ENCODE data around the gene TMEM132D. TPM values are rescaled to one million over a fixed set of nuclear protein-coding genes. Genes with fewer than 3 reads are reported as not detected.
A peak's percentile ranks its signal among the peaks of the same experiment; 100 is the strongest.

TMEM132D gene
- total and polyA plus RNA-seq, 2 of the 8 experiments (the other 6 are each of a cell fraction or from before 2014, with no cell fraction given), result 3.5 to 10.1 TPM

GRCh38 chr12:129771238-129771637 lies 132.6 kb downstream of the TMEM132D start:
- Histone ChIP-seq H3K4me2 (ENCODE audit: insufficient read depth in 1 of 2, low read depth in 2 of 2, low read length in 2 of 2) (peak overlapping the region; percentile 57 to 69), H2BK5ac (ENCODE audit: low read depth, low read length) (peak overlapping the region; percentile 96; the same call in 1 of the 2 replicates), H2AK5ac (ENCODE audit: low read depth, low read length) (peak overlapping the region; percentile 69; the same call in 1 of the 2 replicates), H4K8ac (ENCODE audit: extremely low read depth, insufficient read depth, low read length) (no peak overlapping the region), H3K23ac (ENCODE audit: insufficient read length) (no peak overlapping the region), H3K36me3 (ENCODE audit: control insufficient read depth in 2 of 4, insufficient read depth in 4 of 4, low read length in 3 of 4) (peaks cover 0 to 5% (median 0%) of the 10 kb centered on the region in 4 experiments; a peak in 1 of 8 replicates), H2BK20ac (ENCODE audit: low read length) (peak overlapping the region; percentile 91), H4K91ac (replicated peaks; ENCODE audit: insufficient read length, low read length) (peak overlapping the region; percentile 94), H4K20me1 (replicated peaks in 1 of 2; ENCODE audit: control insufficient read depth in 1 of 2, insufficient read depth in 2 of 2, low read length in 2 of 2) (no peaks in the 10 kb centered on the region), H2BK12ac (ENCODE audit: low read depth, low read length) (peak overlapping the region; percentile 96), H3K79me2 (ENCODE audit: control insufficient read depth in 1 of 2, insufficient read depth in 2 of 2, low read length in 2 of 2) (no peaks in the 10 kb centered on the region; a peak in 1 of 4 replicates), H3K4me3 (ENCODE audit: extremely low read depth in 1 of 4, insufficient read depth in 2 of 4, low read depth in 3 of 4, low read length in 4 of 4) (peak overlapping the region in 1 of 4 experiments; percentile 33; a peak in 2 of 8 replicates), H3K23me2 (ENCODE audit: low read depth, low read length) (no peaks in the 10 kb centered on the region), H3K18ac (ENCODE audit: extremely low read depth, low read length) (peak overlapping the region; percentile 88; the same call in 1 of the 2 replicates), H2BK120ac (replicated peaks; ENCODE audit: low read depth, low read length) (peak overlapping the region; percentile 93), H3K4ac (replicated peaks; ENCODE audit: insufficient read length, low read depth, low read length) (peak overlapping the region; percentile 47), H3K79me1 (ENCODE audit: low read depth, low read length) (peaks cover 2% of the 10 kb centered on the region; the same call in 1 of the 2 replicates), H2BK15ac (ENCODE audit: low read length) (no peak overlapping the region), H3K9me3 (ENCODE audit: insufficient read depth in 2 of 2, low read depth in 1 of 2, low read length in 1 of 2) (peaks cover 4 to 9% of the 10 kb centered on the region in 2 experiments; a peak in 2 of 4 replicates), H3K27ac (ENCODE audit: low read depth, low read length) (peak overlapping the region; percentile 31), H3K14ac (ENCODE audit: insufficient read length) (no peak overlapping the region), H3K27me3 (replicated peaks in 1 of 4; ENCODE audit: control insufficient read depth in 3 of 4, extremely low read depth in 1 of 4, insufficient read depth in 3 of 4, low read length in 3 of 4) (no peaks in the 10 kb centered on the region), H3K9ac (replicated peaks in 1 of 4; ENCODE audit: extremely low read depth in 1 of 4, low read depth in 3 of 4, low read length in 3 of 4) (no peak overlapping the region), H4K5ac (ENCODE audit: insufficient read length, low read depth, low read length) (peak overlapping the region; percentile 49), H2AFZ (ENCODE audit: low read length) (no peak overlapping the region), H3K4me1 (replicated peaks in 1 of 4; ENCODE audit: control insufficient read depth in 3 of 4, insufficient read depth in 4 of 4, low read length in 3 of 4) (peaks cover 16 to 27% (median 22%) of the 10 kb centered on the region in 4 experiments), H3K56ac (replicated peaks; ENCODE audit: insufficient read length, low read depth, low read length) (no peak overlapping the region)
- 12% methylated on average over 4 of the region's 4 CpGs; no CpG with 5 or more reads in 1 of the 2 experiments for WGBS, 2 experiments (ENCODE audit: extremely low coverage in 1 of 2, insufficient coverage in 1 of 2, insufficient read length in 1 of 2, insufficient replicate concordance in 2 of 2, low coverage in 1 of 2, low lambda C conversion rate in 2 of 2, missing lambda C conversion rate in 1 of 2)
- DNase-seq (ENCODE audit: low read depth in 1 of 2, low spot score in 2 of 2) (peak; percentile 58 to 60), FAIRE-seq (peak; percentile 92)
- CTCF ChIA-PET (ENCODE audit: partially characterized antibody), result interaction anchor here (0.5 to 1.7 kb wide), 5 partner anchors 10 to 818 kb away, joined by 3 to 5 read pairs (median 4); no protein-coding TSS in a partner anchor
- POLR2A ChIA-PET (ENCODE audit: partially characterized antibody), result interaction anchor here (0.6 to 1.2 kb wide), 4 partner anchors 9 to 362 kb away, joined by 3 to 4 read pairs (median 4); no protein-coding TSS in a partner anchor
- no peak for TF ChIP-seq SIN3A (conservative IDR thresholded peaks at IDR 0.05 in 1 of 2, IDR thresholded peaks at IDR 0.05 in 1 of 2; ENCODE audit: low read depth in 1 of 2, low read length in 2 of 2)
- TF ChIP-seq SP1 (IDR thresholded peaks at IDR 0.05; ENCODE audit: low read depth, low read length), result peak; percentile 86
- no peak for TF ChIP-seq ZNF274 (IDR thresholded peaks at IDR 0.05; ENCODE audit: borderline replicate concordance, extremely low read depth, low read length)
- TF ChIP-seq JUN (IDR thresholded peaks at IDR 0.05; ENCODE audit: low read depth, low read length), result no peak
- no peak for TF ChIP-seq POLR2AphosphoS5 (IDR thresholded peaks at IDR 0.05; ENCODE audit: low read depth, low read length)
- no peak for TF ChIP-seq SIRT6 (IDR thresholded peaks at IDR 0.05; ENCODE audit: low read length)
- peak in 1 of 2 experiments; percentile 96; a peak in 2 of 3 replicates for TF ChIP-seq EP300 (IDR thresholded peaks at IDR 0.05; ENCODE audit: borderline replicate concordance in 1 of 2, low read depth in 2 of 2, low read length in 2 of 2)
- peak; percentile 95 for TF ChIP-seq TCF12 (IDR thresholded peaks at IDR 0.05; ENCODE audit: low read depth, low read length)
- peak; percentile 87 for TF ChIP-seq MAFK (IDR thresholded peaks at IDR 0.05; ENCODE audit: low read depth, low read length)
- TF ChIP-seq EZH2 (IDR thresholded peaks at IDR 0.05; ENCODE audit: low read depth, low read length, severe bottlenecking), result no peak
- TF ChIP-seq ASH2L (IDR thresholded peaks at IDR 0.05; ENCODE audit: low read length), result no peak
- TF ChIP-seq BRCA1 (IDR thresholded peaks at IDR 0.05; ENCODE audit: low read depth, low read length), result no peak
- TF ChIP-seq GTF2F1 (IDR thresholded peaks at IDR 0.05; ENCODE audit: borderline replicate concordance, low read depth, low read length), result no peak

All from H1 (cell line).